ENCODE results near the gene SPAG9.

GRCh38 chr17:51147650-51148049 lies 27.0 kb upstream of the SPAG9 start:
- no peak for TF ChIP-seq CTCF (IDR thresholded peaks at IDR 0.05)
- TF ChIP-seq ZFX (IDR thresholded peaks at IDR 0.05; ENCODE audit: borderline replicate concordance) = no peak
